Measurements from ENCODE around the gene CD300C.

GRCh38 chr17:74514632-74515334 is 31.1 kb downstream of the CD300C start:
- TF ChIP-seq, protein P1, sequence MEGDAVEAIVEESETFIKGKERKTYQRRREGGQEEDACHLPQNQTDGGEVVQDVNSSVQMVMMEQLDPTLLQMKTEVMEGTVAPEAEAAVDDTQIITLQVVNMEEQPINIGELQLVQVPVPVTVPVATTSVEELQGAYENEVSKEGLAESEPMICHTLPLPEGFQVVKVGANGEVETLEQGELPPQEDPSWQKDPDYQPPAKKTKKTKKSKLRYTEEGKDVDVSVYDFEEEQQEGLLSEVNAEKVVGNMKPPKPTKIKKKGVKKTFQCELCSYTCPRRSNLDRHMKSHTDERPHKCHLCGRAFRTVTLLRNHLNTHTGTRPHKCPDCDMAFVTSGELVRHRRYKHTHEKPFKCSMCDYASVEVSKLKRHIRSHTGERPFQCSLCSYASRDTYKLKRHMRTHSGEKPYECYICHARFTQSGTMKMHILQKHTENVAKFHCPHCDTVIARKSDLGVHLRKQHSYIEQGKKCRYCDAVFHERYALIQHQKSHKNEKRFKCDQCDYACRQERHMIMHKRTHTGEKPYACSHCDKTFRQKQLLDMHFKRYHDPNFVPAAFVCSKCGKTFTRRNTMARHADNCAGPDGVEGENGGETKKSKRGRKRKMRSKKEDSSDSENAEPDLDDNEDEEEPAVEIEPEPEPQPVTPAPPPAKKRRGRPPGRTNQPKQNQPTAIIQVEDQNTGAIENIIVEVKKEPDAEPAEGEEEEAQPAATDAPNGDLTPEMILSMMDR (IDR thresholded peaks at IDR 0.05; ENCODE audit: poor library complexity), result no peak
- no peak for TF ChIP-seq EZH2phosphoT487 (IDR thresholded peaks at IDR 0.05; ENCODE audit: low read depth, severe bottlenecking, unreplicated experiment)

All from hepatocyte (in vitro differentiated cells).